GM12874 (cell line): Measurements from ENCODE around the gene DYNLT1.

Source experiments
- TF ChIP-seq, protein P1 (sequence below): IDR thresholded peaks from 2 replicates; pipeline ENCODE4 v1.5.1; 2011; ENCODE audit warnings: low read depth, mild to moderate bottlenecking, control low read depth, low read length, moderate library complexity; ENCODE audit not compliant: insufficient read depth

DYNLT1 gene

DNA sequence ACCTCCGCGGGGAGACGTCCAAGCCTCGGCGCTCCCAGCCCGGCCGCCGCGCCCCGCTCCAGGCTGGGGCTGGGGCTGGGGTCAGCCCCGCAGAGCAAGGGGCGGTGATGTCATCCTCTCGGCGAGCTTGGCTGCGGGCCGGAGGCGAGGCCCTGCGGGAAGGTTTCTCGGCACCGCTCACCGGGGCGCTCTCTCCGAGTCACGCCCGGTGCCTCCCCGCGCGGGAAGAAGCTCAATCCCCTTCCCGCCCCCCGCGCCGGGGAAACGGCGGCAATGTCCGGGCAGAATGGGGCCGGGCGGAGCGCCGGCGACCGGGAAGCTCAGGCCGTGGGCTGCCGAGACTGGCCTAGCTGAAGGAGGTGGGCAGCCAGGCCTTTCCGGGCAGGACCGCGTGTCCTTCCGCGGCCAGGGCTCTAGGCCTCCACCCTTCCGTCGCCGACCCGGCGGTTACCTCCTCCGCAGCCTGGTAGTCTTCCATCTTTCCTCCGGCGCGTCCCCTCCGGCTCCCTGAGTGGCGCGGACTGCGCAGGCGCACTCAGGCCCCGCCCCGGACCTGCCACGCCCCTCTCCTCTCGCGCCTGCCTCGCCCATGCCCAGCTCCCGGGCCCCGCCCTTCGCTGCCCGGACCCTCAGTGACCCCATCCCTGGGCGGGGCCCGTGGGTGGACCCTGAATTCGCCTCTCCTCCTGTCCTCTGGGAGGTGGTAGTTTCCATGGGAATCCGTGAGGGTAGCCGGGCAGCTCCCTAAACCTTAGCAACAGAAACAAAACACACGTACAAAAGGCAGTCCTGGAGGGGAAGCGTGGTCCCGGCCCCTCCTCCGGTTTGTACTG lies at the start of gene DYNLT1:
TSS of gene DYNLT1 (minus strand) at position 513 of the 833 bp plus-strand sequence. CDS start at position 478, 35 bp downstream.
- TF ChIP-seq, protein P1, sequence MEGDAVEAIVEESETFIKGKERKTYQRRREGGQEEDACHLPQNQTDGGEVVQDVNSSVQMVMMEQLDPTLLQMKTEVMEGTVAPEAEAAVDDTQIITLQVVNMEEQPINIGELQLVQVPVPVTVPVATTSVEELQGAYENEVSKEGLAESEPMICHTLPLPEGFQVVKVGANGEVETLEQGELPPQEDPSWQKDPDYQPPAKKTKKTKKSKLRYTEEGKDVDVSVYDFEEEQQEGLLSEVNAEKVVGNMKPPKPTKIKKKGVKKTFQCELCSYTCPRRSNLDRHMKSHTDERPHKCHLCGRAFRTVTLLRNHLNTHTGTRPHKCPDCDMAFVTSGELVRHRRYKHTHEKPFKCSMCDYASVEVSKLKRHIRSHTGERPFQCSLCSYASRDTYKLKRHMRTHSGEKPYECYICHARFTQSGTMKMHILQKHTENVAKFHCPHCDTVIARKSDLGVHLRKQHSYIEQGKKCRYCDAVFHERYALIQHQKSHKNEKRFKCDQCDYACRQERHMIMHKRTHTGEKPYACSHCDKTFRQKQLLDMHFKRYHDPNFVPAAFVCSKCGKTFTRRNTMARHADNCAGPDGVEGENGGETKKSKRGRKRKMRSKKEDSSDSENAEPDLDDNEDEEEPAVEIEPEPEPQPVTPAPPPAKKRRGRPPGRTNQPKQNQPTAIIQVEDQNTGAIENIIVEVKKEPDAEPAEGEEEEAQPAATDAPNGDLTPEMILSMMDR = no peak

DNA sequence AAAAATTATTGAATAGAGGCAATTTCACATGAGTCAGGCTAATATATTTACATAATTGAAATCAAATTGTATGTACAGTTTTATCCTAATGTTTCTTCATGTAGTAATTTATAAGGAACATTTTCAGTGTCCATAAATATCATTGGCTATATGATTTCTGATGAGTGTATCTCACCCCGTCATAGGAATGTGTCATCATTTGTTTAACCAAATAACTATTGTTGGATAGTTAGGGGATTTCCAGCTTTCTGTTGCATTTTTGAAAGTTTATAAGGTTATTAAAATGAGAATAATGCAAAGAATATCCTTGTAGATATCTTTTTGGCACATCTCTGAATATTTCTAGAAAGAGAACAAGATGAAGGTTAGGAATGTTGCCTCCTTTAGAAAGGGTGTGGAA lies 44.3 kb upstream of the DYNLT1 start:
- TF ChIP-seq, protein P1 = no peak

DNA sequence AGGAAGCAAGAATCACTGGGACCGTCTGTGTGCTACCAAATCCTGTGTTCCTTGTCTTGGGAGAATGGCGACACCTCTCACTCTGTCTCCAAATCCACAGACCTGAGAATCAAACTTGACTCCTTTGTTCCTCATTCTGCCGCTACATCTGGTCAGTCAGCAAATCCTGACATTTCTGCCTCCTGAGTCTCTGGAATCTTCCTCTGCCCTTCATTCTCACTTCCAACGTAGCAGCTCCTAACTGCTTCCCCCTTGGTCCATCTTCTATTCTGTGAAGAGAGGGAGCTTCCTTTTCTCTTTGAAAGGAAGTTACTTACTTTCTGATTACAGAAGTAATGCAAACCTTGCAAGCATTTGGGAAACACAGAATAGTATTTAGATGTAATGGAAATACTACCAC lies 43.0 kb upstream of the DYNLT1 start:
- TF ChIP-seq, protein P1 = no peak

DNA sequence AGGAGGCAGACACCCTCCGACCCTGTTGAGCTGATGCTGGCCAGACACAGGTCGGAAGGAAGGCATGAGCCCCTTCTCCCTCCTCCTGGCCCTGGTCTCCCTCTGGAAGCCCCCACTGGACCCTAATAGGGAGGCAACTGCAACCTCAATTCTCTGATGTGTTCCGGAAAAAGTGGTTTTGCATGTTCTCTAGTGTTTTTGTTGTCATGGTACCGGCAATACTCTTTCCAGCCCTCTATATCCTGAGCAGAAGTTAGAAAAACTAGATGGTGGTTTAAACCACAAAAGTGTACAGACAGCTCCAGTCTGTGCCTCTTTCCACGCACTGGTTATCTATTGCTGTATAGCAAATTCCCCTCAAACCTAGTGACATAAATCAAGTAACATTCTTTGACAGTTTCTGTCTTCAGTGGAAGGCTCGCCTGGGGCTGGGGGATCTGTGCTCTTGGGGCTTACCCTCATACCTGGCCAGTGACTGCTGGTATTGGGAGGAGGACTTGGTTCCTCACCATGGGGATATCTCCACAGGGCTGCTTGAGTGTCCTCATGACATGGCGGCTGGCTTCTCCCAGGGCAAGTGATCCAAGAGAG lies 42.3 kb upstream of the DYNLT1 start:
- TF ChIP-seq, protein P1 = no peak

DNA sequence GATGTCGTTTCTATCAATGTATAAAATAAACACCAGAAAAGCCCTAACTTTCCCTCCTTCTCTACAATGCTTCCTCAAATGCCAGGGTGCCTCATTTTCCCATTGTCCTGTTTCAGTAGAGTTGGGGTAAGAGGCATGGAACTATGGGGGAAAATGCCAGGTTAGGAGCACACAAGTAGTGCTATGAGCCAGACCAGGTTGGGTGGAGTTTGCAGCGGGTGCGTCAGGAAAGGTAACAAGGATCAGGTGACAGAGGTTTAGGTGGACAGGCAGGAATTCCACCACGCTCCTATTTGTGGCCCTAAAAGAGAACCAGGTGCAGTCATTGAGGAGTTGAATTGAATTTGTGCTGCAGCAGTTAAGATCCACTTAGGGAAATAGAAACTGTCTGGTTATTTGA lies 41.8 kb upstream of the DYNLT1 start:
- TF ChIP-seq, protein P1 = no peak

DNA sequence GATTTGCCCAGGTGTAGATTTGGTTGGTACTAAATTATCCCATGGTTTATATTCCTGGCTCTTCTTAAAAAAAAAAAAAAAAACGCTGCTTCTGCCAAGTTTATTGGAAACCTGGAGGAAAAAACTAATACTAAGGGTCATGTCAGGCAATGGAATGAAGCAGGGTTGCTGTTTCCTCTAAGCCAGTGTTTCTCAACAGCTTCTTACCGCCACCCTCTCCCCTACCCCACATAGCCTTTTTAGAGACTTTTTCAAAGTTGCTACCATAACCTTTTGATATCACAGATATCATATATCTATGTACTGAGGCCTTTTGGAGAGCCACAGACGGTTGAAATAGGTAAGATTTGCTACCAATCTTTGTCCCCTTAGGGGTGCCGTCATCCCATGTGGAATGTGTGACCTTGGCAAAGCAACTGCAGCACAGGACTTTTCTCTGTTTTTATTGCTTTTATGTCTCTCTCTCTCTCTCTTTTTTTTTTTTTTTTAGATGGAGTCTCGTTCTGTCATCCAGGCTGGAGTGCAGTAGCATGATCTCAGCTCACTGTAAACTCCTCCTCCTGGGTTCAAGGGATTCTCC lies 40.3 kb upstream of the DYNLT1 start:
- TF ChIP-seq, protein P1 = no peak

DNA sequence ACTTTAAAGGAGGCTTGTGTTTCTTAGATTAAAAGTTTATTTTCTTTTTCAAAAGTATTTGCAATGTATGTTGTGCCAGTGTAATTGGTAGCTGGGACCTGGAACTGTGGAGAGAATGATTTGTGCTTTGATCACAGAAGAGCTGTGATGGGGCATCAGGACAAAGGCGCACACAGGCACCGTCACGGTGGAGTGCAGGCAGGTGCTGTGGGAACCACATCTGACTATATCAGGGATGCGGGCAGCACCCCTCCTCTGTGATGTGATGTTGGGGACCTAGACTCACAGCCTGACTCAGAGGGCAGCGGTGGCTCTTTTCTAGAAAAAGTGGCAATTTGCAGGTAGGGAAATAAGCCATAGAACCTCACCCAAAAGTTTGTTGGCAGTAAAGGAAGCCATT lies 39.8 kb upstream of the DYNLT1 start:
- TF ChIP-seq, protein P1 = no peak
